ENCODE results near the gene OPRM1.

The OPRM1 gene

DNA sequence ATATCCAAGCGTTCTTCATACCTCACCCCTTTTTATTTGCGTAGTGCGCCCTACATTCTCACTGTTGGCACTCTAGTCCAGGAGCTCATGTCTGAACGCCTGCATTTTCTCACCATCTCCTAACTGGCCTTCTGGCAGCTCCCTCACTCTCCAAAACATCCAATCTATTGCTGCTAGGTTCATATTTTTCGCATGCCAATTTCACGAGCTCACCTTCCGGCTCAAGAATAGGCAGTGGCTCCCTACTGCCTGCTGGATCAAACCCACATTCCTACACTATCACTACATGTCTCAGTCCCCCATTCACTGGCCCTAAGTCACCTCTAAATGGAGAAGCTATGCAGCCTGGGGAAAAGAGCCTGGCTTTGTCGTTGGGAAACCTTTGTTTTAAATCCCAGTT lies 202.5 kb downstream of the OPRM1 start:
- ChIA-PET POLR2A (no interaction called here), CTCF (interaction anchor here (1.6 kb wide), 1 partner anchor 17 kb away, joined by 3 read pairs; no protein-coding TSS in a partner anchor)
- TF ChIP-seq, protein P1, sequence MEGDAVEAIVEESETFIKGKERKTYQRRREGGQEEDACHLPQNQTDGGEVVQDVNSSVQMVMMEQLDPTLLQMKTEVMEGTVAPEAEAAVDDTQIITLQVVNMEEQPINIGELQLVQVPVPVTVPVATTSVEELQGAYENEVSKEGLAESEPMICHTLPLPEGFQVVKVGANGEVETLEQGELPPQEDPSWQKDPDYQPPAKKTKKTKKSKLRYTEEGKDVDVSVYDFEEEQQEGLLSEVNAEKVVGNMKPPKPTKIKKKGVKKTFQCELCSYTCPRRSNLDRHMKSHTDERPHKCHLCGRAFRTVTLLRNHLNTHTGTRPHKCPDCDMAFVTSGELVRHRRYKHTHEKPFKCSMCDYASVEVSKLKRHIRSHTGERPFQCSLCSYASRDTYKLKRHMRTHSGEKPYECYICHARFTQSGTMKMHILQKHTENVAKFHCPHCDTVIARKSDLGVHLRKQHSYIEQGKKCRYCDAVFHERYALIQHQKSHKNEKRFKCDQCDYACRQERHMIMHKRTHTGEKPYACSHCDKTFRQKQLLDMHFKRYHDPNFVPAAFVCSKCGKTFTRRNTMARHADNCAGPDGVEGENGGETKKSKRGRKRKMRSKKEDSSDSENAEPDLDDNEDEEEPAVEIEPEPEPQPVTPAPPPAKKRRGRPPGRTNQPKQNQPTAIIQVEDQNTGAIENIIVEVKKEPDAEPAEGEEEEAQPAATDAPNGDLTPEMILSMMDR (IDR thresholded peaks at IDR 0.05; ENCODE audit: control extremely low read depth, extremely low read depth, low read depth, missing control alignments), result no peak
- no peak for DNase-seq (ENCODE audit: extremely low spot score)

- DNase-seq (ENCODE audit: extremely low spot score), result no peak
- TF ChIP-seq, protein P1 (IDR thresholded peaks at IDR 0.05; ENCODE audit: control extremely low read depth, extremely low read depth, low read depth, missing control alignments), result no peak
- ChIA-PET POLR2A (no interaction called here), CTCF (interaction anchor here (0.8 to 1.6 kb wide), 2 partner anchors 10 to 15 kb away, joined by 3 read pairs; no protein-coding TSS in a partner anchor)
Measured at GRCh38 chr6:154242617-154243357, 203.7 kb downstream of the OPRM1 start.

DNA sequence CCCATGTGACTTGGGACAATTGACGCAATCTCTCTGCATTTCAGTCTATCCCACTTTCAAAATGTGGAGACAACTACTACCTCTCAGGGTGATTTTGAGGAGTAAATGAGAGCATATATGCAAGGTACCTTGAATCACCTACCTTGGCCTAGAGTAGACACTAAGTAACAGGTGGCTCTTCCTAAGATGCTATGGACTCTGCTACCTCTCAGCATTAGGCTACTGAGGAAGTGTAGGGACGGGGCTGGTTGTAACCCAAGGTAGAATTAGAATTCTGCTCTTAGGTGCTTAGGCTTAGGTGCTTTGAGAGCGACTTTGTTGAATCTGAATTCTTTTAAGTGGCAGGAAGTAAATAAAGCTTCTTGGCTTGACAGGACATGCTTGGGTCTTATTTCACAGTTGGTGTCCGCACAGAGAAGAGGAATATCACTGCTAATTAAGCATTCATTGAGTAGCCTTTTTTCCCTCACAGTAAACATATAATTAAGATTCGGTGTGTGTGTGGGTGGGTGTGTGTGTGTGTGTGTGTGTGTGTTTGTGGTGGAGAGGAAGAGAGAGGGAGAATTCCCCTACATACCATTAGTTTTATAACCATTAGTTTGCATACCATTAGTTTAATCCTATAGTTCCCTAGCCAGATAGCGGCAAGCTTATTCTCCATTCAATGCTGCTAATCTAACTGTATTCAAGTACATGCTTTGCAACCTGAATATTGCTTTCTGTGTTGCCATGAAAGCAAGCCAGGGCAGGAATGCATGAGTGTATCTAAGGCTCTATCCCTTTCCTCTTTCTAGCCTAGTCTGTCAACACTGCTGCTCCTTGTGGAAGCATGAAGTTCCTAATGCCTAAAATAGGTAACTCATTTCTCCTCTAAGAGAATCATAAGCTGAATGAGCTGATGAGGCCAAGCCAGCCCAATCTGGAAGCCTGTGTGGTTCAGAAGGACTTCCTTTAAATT lies 205.0 kb downstream of the OPRM1 start:
- TF ChIP-seq, protein P1 (IDR thresholded peaks at IDR 0.05; ENCODE audit: control extremely low read depth, extremely low read depth, low read depth, missing control alignments), result no peak
- no peak for DNase-seq (ENCODE audit: extremely low spot score)
- CTCF ChIA-PET, result interaction anchor here (0.8 to 1.8 kb wide), 3 partner anchors 8 to 11 kb away, joined by 3 to 6 read pairs (median 3); no protein-coding TSS in a partner anchor
- POLR2A ChIA-PET, result no interaction called here

GRCh38 chr6:154245506-154245905 lies 206.5 kb downstream of the OPRM1 start:
- TF ChIP-seq, protein P1 (IDR thresholded peaks at IDR 0.05; ENCODE audit: control extremely low read depth, extremely low read depth, low read depth, missing control alignments), result no peak
- DNase-seq (ENCODE audit: extremely low spot score), result no peak
- CTCF ChIA-PET, result interaction anchor here (1.3 to 1.8 kb wide), 2 partner anchors 10 to 13 kb away, joined by 3 to 6 read pairs; no protein-coding TSS in a partner anchor
- POLR2A ChIA-PET, result no interaction called here

DNA sequence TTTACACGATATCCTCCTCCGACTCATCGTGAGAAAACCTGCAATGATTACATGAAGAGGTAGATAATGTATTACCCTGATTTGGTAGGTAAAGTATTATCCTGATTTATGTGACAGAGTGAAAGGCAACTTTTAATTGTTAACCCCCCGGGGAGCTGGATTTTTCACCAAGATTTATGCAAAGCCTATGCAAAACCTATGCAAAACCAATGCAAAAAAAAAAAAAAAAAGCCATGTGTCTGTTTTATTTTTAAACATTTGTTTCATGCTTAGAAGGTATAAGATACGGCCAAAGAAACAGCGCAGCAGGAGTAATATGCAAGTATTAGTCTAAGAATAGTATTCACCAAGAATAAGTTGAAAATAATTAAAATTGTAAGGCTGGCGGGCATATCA lies 207.7 kb downstream of the OPRM1 start:
- TF ChIP-seq, protein P1 (IDR thresholded peaks at IDR 0.05; ENCODE audit: control extremely low read depth, extremely low read depth, low read depth, missing control alignments), result no peak
- POLR2A ChIA-PET, result no interaction called here
- CTCF ChIA-PET, result interaction anchor here (0.9 to 3.6 kb wide), 3 partner anchors 9 to 17 kb away, joined by 3 to 11 read pairs (median 5); no protein-coding TSS in a partner anchor
- DNase-seq (ENCODE audit: extremely low spot score), result no peak

All from GM10248 (cell line).